Endothelial cell of umbilical vein (primary cell): ENCODE data around the gene HBM. TPM values are rescaled to one million over a fixed set of nuclear protein-coding genes. Genes with fewer than 3 reads are reported as not detected.

Source experiments
- BruUV-seq: library from RNA; stranded (reverse); fragments of 400-500 nt; replicated peaks from 2 replicates; lab custom pipeline; 2021; lab: Mats Ljungman, UMichigan
- CTCF ChIA-PET: fragments of 300-600, 350-600 bp; sonication (Branson Sonifier 250); formaldehyde crosslinking; loops from one replicate; lab custom pipeline; 2021; ENCODE audit warnings: antibody characterized with exemption, inconsistent platforms; lab: Charles Lee
- POLR2A ChIA-PET: fragments of 300-600, 350-600 bp; sonication (Branson Sonifier 250); formaldehyde crosslinking; loops from one replicate; lab custom pipeline; 2021; ENCODE audit warnings: antibody characterized with exemption, inconsistent platforms; lab: Charles Lee
- DNase-seq: peaks from one replicate; pipeline ENCODE4 v3.0.0-alpha.2; 2011; ENCODE audit warnings: low read depth, low spot score
- FAIRE-seq: peaks from 2 replicates; lab custom pipeline; 2011; peaks lifted over from hg19 to GRCh38; lab: Jason Lieb, UNC
- H2AFZ ChIP-seq: 2 replicates; pipeline ENCODE4 v1.6.0; 2012; ENCODE audit warnings: low read depth, low read length, control low read depth, inconsistent platforms
- H3K27ac ChIP-seq: 2 replicates; pipeline ENCODE4 v1.5.1; 2011; ENCODE audit warnings: low read depth, mild to moderate bottlenecking, control low read depth, low read length, moderate library complexity; ENCODE audit not compliant: insufficient read depth
- H3K27me3 ChIP-seq, 2 experiments: 2 replicates each; pipeline versions ENCODE4 v1.6.0 to v1.6.1; 2011; ENCODE audit warnings: low read length in 2 of 2, mixed read lengths in 1 of 2; ENCODE audit not compliant: control insufficient read depth in 2 of 2, insufficient read depth in 2 of 2
- H3K36me3 ChIP-seq, 2 experiments: 2 replicates in 1 of 2; 3 replicates in 1 of 2; pipeline ENCODE4 v1.5.1; 2011; ENCODE audit warnings: low read length in 2 of 2, mild to moderate bottlenecking in 1 of 2, moderate library complexity in 1 of 2; ENCODE audit not compliant: control insufficient read depth in 2 of 2, insufficient read depth in 2 of 2; ENCODE audit errors: extremely low read depth in 1 of 2
- H3K4me1 ChIP-seq: 3 replicates; pipeline ENCODE4 v1.5.1; 2011; ENCODE audit warnings: mild to moderate bottlenecking, low read length; ENCODE audit not compliant: control insufficient read depth, insufficient read depth; ENCODE audit errors: extremely low read depth
- H3K4me2 ChIP-seq: 2 replicates; pipeline ENCODE4 v1.6.1; 2011; ENCODE audit warnings: low read length, control low read depth, mixed read lengths; ENCODE audit not compliant: insufficient read depth
- H3K4me3 ChIP-seq, 3 experiments: fragments of 200-600 bp in 1 of 3; sonication (generic), shearing (Covaris generic) in 1 of 3; replicated peaks in 1 of 3; 2 replicates each; pipeline ENCODE4 v1.5.1; 2011 to 2016; ENCODE audit warnings: control low read depth in 3 of 3, low read length in 3 of 3, mild to moderate bottlenecking in 2 of 3, inconsistent platforms in 1 of 3, low read depth in 1 of 3, moderate library complexity in 1 of 3; ENCODE audit not compliant: insufficient read depth in 1 of 3
- H3K79me2 ChIP-seq: 2 replicates; pipeline ENCODE4 v1.6.0; 2012; ENCODE audit warnings: low read length, inconsistent platforms; ENCODE audit not compliant: control insufficient read depth, insufficient read depth
- H3K9ac ChIP-seq: replicated peaks from 2 replicates; pipeline ENCODE3; 2011; ENCODE audit warnings: low read length, control low read depth; ENCODE audit not compliant: insufficient read depth; ENCODE audit errors: extremely low read depth
- H3K9me1 ChIP-seq: replicated peaks from 3 replicates; pipeline ENCODE4 v1.6.0; 2011; ENCODE audit warnings: mild to moderate bottlenecking, low read length; ENCODE audit not compliant: control insufficient read depth, insufficient read depth; ENCODE audit errors: extremely low read depth
- H3K9me3 ChIP-seq: replicated peaks from 2 replicates; pipeline ENCODE4 v1.5.1; 2012; ENCODE audit warnings: low read length, inconsistent platforms; ENCODE audit not compliant: control insufficient read depth, insufficient read depth
- H4K20me1 ChIP-seq: replicated peaks from 2 replicates; pipeline ENCODE3; 2011; ENCODE audit warnings: mild to moderate bottlenecking, low read length; ENCODE audit not compliant: control insufficient read depth, insufficient read depth; ENCODE audit errors: extremely low read depth
- POLR2A ChIP-seq: IDR thresholded peaks from 2 replicates; pipeline ENCODE4 v1.6.1; 2012; ENCODE audit warnings: low read depth, mild to moderate bottlenecking, control low read depth, low read length
- dilution Hi-C: fragments of 300-500 bp; cut with MboI; formaldehyde crosslinking; loops from one replicate; pipeline ENCODE4 v1.15.0; 2019; ENCODE audit warnings: low sequenced_read_pairs; ENCODE audit not compliant: extremely low pct_ligation_motif_present
- intact Hi-C: fragments of 100-400 bp; cut with micrococcal nuclease; formaldehyde crosslinking; loops from one replicate; pipeline ENCODE4 v1.10.0; 2022
- polyA plus RNA-seq, 4 experiments: library from polyadenylated mRNA; depleted of rRNA in 3 of 4; stranded (reverse) in 3 of 4; unstranded in 1 of 4; fragments of >200 nt; gene quantifications; 2 replicates each; pipeline versions ENCODE4 v1.2.1 to v1.2.3, GENCODE V29; 2011 to 2012; ENCODE audit warnings: missing spikeins in 1 of 4
- total RNA-seq: library from RNA; stranded (reverse); gene quantifications from 2 replicates; pipeline ENCODE4 v1.2.3, GENCODE V29; 2021
- TF ChIP-seq, protein P1 (sequence below), 2 donors: IDR thresholded peaks; 1 replicate in 1 of 2; 2 replicates in 1 of 2; pipeline ENCODE4 v1.5.1; 2011; ENCODE audit warnings: low read length in 2 of 2, mild to moderate bottlenecking in 2 of 2, moderate library complexity in 2 of 2, control low read depth in 1 of 2, inconsistent platforms in 1 of 2, low read depth in 1 of 2; ENCODE audit not compliant: insufficient read depth in 1 of 2; ENCODE audit errors: extremely low read depth in 1 of 2

The HBM gene
- total and polyA plus RNA-seq, 2 donors (not counting 3 experiments of a cell fraction or from before 2014, with no cell fraction given): not detected

DNA sequence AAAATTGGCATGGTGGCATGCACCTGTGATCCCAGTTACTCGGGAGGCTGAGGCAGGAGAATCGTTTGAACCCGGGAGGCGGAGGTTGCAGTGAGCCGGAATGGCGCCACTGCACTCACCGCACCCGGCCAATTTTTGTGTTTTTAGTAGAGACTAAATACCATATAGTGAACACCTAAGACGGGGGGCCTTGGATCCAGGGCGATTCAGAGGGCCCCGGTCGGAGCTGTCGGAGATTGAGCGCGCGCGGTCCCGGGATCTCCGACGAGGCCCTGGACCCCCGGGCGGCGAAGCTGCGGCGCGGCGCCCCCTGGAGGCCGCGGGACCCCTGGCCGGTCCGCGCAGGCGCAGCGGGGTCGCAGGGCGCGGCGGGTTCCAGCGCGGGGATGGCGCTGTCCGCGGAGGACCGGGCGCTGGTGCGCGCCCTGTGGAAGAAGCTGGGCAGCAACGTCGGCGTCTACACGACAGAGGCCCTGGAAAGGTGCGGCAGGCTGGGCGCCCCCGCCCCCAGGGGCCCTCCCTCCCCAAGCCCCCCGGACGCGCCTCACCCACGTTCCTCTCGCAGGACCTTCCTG is 14.4 kb downstream of the HBM start, which contains the start of gene HBQ1:
Gene HBQ1, plus strand, starts transcription at position 359 of the 575 bp plus-strand sequence. Its CDS starts 28 bp downstream, at position 387.
- no peaks in the 10 kb centered on the region for H3K9me3 ChIP-seq
- no peaks in the 10 kb centered on the region for H3K9me1 ChIP-seq
- no peak within 1 kb of the TSS for H3K27ac ChIP-seq
- no TSS peak for BruUV-seq
- H3K4me2 ChIP-seq: peak within 1 kb of the TSS; percentile 51
- intact Hi-C loops (loop anchor here (2.0 to 5.0 kb wide), 2 partner anchors 63 to 172 kb away; partner anchors contain the start of gene AXIN1), dilution Hi-C loops (no loop called here)
- H2AFZ ChIP-seq: no peak within 1 kb of the TSS
- peak; percentile 31 for DNase-seq
- ChIA-PET CTCF (interaction anchor here (0.6 to 3.3 kb wide), 17 partner anchors 9 to 183 kb away, joined by 3 to 61 read pairs (median 4); no protein-coding TSS in a partner anchor), POLR2A (interaction anchor here (1.4 kb wide), 1 partner anchor 73 kb away, joined by 3 read pairs; no protein-coding TSS in a partner anchor)
- no peaks in the 10 kb centered on the region for H4K20me1 ChIP-seq
- H3K79me2 ChIP-seq: no peaks in the 10 kb centered on the region
- peaks cover 5% of the 10 kb centered on the region for H3K4me1 ChIP-seq
- FAIRE-seq: no peak
- TF ChIP-seq, protein P1, sequence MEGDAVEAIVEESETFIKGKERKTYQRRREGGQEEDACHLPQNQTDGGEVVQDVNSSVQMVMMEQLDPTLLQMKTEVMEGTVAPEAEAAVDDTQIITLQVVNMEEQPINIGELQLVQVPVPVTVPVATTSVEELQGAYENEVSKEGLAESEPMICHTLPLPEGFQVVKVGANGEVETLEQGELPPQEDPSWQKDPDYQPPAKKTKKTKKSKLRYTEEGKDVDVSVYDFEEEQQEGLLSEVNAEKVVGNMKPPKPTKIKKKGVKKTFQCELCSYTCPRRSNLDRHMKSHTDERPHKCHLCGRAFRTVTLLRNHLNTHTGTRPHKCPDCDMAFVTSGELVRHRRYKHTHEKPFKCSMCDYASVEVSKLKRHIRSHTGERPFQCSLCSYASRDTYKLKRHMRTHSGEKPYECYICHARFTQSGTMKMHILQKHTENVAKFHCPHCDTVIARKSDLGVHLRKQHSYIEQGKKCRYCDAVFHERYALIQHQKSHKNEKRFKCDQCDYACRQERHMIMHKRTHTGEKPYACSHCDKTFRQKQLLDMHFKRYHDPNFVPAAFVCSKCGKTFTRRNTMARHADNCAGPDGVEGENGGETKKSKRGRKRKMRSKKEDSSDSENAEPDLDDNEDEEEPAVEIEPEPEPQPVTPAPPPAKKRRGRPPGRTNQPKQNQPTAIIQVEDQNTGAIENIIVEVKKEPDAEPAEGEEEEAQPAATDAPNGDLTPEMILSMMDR (IDR thresholded peaks at IDR 0.05; ENCODE audit: extremely low read depth in 1 of 2, insufficient read depth in 1 of 2, low read depth in 1 of 2, low read length in 2 of 2): peak; percentile 42 to 79
- no peak for TF ChIP-seq POLR2A
- H3K9ac ChIP-seq: no peak within 1 kb of the TSS
- no peaks in the 10 kb centered on the region for H3K36me3 ChIP-seq
- peak within 1 kb of the TSS in 1 of 3 experiments; percentile 1 for H3K4me3 ChIP-seq
- H3K27me3 ChIP-seq: peaks cover 24 to 30% of the 10 kb centered on the region in 2 experiments
